Testis (tissue), 2 donors: Measurements from ENCODE around the gene GALNT17.

Source experiments
- POLR2A ChIP-seq: fragments of 450-650 bp; IDR thresholded peaks from one replicate; pipeline ENCODE4 v1.6.1; 2017; ENCODE audit warnings: antibody characterized with exemption, mild to moderate bottlenecking, moderate library complexity
- TF ChIP-seq, protein P1 (sequence below), 3 experiments: fragments of 450-650 bp in 2 of 3; fragments of 200-600 bp in 1 of 3; sonication (generic) in 1 of 3; IDR thresholded peaks; one replicate each; pipeline ENCODE4 v1.5.1; 2016 to 2019; ENCODE audit warnings: antibody characterized with exemption in 3 of 3, mild to moderate bottlenecking in 2 of 3, moderate library complexity in 1 of 3

DNA sequence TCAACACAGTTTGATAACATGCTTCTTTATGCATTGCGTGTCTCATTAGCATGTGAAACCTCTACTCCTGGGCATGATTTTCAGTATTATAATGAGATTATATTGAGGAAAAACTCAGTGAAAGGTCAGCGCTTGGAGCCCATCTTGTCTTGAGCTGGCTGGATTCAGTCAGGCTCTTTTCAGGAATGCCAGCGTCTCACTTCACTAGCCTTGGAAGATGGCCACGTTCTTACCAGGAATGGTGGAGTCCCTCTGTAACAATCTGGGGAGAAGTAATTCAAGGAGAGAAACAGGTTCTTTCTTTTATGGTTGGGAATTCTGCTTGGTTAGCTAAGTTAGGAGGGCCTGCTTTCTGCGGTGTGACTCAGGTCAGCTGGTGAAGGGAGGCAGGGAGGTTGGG lies 241.0 kb downstream of the GALNT17 start:
- TF ChIP-seq, protein P1, sequence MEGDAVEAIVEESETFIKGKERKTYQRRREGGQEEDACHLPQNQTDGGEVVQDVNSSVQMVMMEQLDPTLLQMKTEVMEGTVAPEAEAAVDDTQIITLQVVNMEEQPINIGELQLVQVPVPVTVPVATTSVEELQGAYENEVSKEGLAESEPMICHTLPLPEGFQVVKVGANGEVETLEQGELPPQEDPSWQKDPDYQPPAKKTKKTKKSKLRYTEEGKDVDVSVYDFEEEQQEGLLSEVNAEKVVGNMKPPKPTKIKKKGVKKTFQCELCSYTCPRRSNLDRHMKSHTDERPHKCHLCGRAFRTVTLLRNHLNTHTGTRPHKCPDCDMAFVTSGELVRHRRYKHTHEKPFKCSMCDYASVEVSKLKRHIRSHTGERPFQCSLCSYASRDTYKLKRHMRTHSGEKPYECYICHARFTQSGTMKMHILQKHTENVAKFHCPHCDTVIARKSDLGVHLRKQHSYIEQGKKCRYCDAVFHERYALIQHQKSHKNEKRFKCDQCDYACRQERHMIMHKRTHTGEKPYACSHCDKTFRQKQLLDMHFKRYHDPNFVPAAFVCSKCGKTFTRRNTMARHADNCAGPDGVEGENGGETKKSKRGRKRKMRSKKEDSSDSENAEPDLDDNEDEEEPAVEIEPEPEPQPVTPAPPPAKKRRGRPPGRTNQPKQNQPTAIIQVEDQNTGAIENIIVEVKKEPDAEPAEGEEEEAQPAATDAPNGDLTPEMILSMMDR (IDR thresholded peaks at IDR 0.05): no peak
- TF ChIP-seq POLR2A: no peak
